GM18511 (cell line): ENCODE data around the gene NHP2.
A peak's percentile ranks its signal among the peaks of the same experiment; 100 is the strongest.

Experiments
- ATAC-seq: cut with Tn5 transposase; IDR thresholded peaks from one replicate; pipeline ENCODE4 v1.9.1; 2021; ENCODE audit warnings: mild to moderate bottlenecking, moderate library complexity; ENCODE audit not compliant: unreplicated experiment

Gene NHP2

DNA sequence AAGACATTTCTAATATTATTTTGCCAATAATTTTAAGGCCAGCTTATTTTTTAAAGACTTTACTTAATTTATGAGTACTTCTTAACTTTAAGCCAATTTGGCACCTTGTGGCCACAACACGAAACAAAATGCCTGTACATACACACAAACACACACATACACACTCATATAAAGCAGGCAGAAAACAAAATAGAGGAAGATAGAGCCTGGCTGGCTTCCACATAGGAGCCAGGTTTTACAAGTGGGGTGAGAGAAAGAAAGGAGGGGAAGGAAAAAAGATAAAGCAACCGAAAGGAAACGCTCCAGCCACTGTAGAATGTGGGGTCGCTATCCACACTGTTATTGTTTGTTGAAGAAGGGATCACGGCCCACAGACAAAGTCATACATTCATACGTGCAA lies 23.1 kb upstream of the NHP2 start:
- no peak for ATAC-seq

DNA sequence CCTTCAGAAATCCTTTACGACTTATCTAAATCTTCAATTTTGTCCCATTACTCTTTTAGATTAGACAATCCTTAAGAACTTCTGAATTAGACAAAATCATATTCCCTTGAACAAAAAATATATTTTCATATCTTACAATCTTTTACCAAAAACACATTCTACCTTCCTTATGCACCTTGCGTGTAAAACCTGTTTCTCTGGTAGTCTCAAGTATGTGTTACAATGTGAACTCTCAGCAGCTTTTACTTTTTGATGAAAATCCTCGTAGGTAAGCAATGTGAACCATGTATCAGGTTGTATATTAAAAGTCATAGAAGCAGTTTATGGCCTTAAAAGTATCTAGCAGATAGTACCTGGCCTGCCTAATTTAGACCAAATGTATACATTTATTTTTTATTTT lies 20.8 kb upstream of the NHP2 start:
- ATAC-seq, result no peak

DNA sequence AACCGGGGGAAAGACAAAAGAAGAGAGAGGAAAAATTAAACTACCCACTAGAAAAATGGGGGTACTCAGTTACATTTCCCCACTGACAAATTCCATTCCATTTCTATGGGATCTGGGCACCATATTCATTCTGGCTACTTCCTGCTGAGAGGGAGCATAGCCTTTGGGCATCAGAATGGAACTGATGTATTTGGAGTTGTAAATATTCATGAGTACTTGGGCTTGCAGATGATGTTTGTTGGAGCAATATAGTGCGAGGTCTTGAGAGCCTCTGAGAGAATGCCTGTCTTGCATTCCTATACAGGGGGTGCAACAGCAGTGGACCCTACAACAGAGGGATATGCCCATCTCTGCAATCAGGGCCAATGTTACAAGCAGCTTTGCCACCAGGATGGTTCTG lies 16.8 kb upstream of the NHP2 start:
- no peak for ATAC-seq

DNA sequence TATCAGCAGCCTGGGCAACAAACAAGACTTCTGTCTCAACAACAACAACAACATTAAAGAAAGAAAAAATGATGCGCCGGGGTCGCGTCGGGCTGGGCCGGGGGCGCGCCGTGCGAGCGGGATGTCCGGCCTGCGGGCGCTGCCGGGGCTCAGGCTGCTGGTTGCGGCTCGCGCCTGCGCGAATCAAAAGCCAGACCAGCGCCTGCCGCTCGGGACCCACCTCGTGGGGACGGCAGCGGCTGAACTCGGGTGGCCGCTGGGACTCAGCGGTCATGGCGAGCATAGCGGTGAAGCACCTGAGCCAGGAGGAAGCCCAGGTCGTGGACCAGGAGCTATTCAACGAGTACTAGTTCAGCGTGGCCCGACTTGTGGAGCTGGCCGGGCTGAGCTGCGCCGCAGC lies 11.9 kb upstream of the NHP2 start:
- ATAC-seq, result no peak

DNA sequence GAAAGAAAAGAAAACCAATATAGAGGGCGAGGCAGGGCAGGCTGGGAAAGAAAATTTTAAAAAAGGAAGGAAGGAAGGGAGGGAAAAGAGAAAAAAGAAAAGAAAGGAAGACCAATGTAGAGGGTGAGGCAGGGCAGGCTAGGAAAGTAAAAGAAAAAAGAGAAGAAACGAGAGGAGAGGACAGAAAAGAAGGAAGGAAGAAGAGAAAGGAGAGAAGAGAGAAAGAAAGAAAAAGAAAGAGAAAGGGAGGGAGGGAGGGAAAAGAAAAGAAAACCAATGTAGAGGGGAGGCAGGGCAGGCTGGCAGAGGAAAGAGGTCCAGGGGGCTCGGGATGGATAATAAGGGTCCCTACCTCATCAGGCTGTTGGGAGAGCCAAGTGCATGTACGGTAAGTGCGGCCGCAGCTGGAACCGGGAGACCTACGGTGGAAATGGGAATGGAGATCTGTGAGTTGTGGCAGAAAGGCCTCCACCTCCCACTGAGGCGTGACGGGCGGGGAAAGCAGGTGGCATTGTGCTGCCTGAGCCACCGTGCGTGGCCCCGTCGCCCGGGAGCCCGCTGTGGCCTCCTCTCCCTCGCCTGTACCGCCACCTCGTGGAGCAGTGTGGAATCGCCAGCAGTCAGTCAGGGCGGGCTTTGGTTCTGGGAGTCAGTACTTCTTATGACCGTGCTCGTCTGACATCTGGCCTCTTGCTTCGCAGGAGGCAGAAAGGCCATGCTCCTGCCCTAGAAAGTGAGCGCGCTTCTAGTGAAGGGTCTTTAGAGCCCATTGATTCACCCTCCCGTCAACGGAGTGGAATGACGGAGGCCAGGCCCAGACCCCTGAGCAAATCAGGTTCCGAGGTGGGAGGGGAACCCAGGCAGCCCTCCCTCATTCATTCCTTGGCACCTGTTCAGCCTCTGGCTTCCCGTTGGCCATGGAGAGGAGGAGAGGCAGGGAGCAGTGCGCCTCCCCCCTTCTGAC lies 10.4 kb upstream of the NHP2 start:
- peak; percentile 87 for ATAC-seq

DNA sequence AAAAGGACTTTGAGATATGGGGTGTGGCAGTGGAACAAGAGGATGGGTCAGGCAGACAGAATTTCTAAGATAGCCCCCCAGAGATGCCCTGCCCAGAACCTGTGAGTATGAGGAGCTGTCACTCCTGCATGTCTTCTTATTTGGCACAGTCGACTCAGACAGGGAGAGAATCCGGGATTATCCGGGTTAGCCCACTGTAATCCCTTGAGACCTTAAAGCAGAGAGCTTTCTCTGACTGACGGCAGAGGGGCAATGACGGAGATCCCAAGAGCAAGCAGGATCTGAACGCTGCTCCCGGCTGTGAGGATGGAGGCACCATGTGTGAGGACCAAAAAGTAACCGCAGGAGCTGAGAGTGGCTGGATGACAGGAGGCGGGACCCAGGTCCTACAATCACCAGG lies 8.8 kb upstream of the NHP2 start:
- ATAC-seq, result no peak

DNA sequence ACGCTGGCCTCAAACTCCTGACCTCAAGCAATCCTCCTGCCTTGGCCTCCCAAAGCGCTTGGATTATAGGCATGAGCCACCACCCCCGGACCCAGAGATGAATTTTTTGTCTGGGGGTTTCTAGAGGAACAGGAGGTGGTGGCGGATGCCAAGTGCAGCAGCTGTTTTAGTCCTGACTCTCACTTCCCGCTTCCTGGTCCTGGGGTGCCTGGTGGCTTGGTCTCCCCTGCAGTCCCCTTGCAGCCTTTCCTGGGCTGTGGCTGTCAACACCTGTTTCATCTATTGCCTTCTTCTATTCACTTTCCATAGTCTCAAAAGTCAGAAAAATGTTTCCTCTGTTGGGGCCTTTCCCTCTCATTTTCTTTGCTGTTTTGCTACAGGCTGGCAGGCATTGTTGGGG lies 6.5 kb upstream of the NHP2 start:
- ATAC-seq, result no peak

DNA sequence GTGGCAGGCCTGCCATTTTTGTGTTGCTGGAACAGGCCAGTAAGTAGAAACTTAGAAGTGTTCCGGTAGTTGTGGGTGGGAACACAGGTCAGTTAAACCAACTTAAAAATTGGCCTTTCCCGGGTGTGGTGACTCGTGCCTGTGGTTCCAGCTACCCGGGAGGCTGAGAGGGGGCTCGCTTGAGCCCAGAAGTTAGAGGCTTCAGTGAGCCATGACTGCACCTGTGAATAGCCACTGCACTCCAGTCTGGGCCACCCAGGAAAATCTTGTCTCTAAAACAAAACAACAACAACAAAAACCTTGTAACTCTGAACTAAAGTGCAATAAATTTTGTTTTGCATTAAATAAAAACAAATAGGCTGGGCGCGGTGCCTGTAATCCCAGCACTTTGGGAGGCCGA lies 1.4 kb upstream of the NHP2 start:
- ATAC-seq, result no peak

DNA sequence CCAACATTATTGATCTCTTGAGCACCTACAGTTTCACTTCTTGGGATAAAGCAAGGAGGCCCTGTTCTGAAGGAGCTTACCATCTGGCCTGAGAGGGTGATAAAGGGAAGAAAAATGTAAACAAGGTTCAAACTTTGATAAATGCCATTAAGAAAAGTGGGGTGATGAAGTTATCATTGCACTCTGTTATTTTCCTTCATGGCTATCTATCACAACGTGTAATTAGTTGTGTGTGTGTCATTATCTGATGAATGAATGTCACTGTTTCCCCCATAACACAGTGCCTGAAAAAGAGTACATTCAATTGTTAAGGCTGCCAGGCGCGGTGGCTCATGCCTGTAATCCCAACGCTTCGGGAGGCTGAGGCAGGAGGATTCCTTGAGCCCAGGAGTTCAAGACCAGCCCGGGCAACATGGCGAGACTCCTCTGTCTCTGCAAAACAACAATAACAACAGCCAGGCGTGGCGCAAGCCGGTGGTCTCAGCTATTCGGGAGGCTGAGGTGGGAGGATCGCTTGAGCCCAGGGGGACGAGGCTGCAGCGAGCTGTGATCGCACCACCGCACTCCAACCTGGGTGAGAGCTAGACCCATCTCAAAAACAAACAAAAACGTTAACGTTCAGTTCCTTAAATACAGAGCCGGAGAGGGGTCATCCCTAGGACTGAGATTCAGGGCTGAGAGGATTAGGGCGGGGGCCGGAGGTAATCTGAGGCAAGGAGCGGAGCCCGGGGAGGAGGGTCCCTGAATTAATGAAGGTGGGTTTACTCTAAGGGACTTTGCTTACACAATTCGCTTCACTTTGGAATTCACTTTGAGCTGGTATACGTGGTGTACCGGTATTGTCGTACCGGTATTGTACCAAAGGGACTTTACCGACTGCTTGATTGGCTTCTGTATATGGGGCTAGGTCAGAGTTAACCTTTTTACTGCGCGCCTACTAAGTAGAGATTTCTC lies 917 bp downstream of the NHP2 start:
- ATAC-seq, result no peak

DNA sequence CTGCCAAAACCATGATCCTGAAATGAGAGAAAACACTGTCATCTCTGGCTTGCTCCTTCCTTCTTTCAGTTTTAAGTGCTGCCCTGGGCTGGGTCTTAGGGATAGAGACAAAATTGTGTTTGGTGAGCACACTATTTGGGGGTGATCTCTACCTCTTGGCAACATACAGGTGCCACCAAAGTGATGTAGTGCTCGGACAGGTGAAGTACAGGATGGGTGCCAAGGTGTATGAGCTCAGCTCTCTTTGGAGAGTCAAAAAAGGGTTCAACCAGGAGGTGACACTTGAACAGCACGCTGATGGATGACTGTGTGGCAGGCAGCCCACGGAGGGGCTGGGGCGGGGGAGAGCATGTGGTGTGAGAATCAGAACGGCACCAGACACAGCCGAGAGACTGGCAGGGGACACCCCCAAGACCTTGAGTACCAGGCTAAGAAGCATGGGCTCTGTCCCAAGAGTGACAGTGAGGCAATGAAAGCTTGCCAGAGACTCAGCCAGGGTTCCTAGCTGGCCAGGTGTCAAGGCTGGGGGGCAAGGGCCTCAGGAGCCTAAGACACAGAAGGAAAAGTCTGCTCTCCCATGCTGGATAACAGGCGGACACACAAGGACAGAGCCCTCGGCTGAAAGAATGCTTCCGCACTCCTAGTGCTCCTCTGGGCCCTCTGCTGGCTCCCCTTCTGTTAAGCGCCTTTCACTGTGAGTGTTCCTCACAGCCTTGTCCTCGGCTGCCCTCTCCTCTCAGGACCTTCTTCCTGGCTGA lies 2.5 kb downstream of the NHP2 start:
- no peak for ATAC-seq

DNA sequence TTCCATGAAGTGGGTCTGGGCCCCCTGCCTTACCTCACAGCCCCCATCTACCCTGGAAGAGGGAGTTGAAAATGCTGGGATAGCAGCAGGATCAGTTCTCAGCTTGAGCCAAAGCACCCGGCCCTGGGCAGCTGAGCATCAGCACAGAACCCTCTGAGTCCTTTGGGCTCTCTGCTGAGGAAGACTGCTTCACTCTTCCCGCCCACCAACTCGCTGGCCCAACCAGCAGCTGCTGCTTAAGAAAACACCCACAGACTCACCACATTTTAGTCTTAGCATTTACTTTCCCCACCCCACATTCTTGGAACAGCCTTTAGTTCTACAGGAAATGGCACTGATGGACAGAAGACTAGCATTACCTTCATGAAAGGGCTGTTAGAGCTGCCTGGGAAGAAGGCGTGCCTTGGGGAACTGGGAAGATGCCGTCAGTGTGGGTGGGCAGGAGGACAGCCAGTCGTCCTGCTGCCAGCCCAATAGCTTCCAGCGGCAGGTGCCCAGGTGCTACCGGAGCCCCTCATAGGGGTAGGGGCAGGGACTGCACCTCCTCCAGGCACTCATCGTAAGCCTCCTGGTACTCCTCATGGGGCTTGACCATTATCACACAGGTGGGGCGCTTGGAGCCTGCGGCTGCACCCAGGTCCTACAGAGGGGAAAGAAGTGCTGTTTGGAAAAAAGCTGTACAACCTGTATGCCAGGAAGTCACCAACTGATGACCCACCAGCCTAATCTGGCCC lies 4.3 kb downstream of the NHP2 start:
- no peak for ATAC-seq

DNA sequence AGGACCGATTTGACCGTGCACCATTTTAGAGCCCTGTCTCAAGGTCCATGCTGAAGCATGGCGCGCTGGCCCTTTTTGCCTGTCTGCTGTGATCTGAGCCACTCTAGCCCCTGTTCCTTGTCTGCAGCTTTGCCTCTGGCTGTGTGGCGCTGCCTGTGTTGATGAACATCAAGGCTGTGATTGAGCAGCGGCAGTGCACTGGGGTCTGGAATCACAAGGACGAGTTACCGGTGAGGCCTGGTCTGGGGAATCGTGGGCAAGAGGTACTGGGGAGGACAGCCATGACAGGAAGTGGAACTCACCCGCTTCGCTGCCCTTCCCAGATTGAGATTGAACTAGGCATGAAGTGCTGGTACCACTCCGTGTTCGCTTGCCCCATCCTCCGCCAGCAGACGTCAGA lies 6.3 kb downstream of the NHP2 start:
- no peak for ATAC-seq

DNA sequence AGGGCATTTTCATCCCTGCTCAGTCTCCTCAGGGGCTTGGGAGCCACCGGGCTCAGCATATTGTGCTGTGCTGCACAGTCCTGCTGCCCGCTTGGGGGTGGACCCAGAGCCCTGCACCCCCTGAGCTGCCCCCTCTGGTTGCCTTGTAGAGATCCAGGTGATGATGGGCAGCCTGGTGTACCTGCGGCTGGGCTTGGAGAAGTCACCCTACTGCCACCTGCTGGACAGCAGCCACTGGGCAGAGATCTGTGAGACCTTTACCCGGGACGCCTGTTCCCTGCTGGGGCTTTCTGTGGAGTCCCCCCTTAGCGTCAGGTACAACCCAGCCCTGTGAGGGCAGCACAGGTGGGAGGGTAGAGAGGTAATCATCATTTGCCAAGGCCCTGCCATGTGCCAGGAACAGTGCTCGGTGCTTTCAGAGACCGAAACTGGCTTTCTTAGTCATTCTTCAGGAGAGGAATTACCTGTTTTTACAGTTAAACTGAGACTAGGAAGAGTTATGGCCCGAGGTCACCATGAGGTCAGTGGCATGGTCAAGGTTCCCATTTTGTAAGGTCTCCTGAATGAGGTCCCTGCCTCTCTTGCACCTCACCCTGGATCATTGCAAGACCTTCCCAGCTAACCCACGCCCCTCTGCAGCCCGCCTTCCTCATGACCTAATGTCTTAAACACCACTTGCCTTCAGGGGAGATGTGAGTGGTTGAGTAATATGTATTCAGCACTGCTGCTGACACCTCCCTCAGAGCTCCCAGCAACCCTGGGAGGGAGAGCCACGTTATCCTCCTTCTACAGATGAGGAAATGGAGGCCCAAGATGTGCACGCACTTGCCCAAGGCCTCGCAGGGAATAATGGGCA lies 7.5 kb downstream of the NHP2 start:
- peak; percentile 78 for ATAC-seq

DNA sequence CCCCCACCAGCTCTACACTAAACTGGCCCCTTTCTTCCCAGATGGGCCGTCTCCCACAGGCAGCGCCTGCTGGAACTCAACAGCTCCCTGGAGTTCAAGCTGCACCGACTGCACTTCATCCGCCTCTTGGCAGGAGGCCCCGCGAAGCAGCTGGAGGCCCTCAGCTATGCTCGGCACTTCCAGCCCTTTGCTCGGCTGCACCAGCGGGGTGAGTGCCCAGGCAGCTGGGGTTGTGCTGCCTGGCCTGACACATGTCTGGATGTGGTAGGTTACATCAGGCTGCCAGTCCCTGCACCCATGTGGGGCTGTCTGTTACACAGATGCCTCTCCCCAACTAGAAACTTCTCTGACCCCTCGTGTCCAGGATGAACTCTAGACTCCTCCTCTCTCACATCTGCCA lies 9.8 kb downstream of the NHP2 start:
- ATAC-seq, result no peak

DNA sequence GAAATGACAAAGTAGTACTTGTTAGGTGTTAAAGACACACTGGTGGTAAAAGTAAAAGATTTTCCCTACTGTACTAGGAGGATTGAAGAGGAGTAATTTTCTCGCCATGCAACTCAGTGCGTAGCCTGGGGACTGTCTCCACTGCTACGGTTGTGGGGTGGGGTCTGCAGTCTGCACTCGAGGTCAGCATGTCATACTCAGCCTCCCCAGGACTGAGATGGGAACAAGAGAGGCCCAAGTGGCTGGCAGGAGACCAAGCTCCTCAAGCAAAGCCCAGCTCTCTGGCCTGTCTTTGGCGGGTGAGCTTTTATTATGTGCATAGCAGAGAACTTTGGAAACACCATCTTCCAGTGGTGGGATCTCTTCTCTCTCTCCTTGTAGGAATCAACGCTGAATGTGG lies 10.4 kb downstream of the NHP2 start:
- no peak for ATAC-seq

DNA sequence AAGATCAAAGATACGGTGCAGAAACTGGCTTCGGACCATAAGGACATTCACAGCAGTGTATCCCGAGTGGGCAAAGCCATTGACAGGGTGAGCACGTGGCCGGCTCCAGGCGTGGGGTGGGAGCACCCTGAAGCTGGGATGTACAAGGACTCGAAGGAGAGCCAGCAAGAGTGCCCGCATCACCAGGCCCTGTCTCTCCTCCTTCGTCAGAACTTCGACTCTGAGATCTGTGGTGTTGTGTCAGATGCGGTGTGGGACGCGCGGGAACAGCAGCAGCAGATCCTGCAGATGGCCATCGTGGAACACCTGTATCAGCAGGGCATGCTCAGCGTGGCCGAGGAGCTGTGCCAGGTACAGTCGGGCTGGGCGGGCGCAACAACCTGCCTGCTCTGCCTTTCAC lies 11.0 kb downstream of the NHP2 start:
- ATAC-seq, result no peak

DNA sequence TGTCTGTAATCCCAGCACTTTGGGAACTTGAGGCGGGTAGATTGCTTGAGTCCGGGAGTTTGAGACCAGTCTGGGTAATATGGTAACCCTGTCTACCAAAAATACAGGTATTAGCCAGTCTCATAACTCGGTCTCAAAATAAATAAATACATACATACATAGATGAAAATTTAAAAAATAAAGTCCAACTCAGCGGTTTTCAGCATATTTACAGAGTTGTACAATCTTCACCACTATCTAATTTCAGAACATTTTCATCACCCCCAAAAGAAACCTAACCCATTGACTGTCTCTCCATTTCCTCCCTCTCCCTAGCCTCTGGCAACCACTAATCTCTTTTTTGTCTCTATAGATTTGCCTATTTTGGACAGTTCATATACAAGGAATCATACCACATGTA lies 12.1 kb downstream of the NHP2 start:
- no peak for ATAC-seq

DNA sequence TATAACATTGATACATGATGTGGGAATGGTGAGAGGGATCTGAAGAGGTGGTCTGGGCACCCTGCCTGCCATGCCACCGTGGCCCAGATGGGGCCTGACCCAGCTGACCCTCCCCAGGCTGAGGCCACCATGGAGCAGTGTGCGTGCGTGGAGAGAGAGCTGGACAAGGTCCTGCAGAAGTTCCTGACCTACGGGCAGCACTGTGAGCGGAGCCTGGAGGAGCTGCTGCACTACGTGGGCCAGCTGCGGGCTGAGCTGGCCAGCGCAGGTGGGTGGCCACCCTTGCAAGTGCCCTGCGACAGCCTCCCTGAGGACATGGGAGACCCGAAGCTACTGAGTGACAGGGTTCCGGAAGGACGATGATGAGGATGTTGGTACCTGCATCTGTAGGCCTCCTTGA lies 15.7 kb downstream of the NHP2 start:
- no peak for ATAC-seq

DNA sequence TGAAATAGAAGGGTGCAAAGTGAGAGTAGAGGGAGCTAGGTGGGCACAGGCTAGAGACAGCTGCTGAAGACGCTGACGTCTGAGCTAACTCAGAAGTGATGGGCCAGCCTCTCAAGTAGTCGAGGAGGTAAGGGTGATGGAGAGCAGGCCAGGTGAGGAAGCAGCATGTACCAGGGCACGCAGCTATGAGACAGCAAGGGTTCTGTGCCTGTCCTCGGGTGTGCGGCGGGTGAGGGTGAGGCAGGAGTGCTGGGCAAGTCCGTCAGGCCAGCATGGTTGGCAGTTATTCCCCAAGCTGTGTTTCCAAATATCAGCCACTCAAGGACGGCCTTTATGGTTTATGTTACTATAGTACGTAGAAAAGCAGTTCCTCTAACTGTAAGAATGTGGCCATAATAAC lies 16.7 kb downstream of the NHP2 start:
- ATAC-seq, result no peak
